DMS153 (cell line): Measurements from ENCODE around the gene ZNF235.
"Not testable (repeated sequence)": the region's sequence is repeated elsewhere in the genome, so short reads cannot be mapped to it uniquely, and the experiment has no call there.

Experiments used
- DNase-seq: peaks from one replicate; lab custom pipeline; 2025; lab: John Stamatoyannopoulos, UW

Gene ZNF235

DNA sequence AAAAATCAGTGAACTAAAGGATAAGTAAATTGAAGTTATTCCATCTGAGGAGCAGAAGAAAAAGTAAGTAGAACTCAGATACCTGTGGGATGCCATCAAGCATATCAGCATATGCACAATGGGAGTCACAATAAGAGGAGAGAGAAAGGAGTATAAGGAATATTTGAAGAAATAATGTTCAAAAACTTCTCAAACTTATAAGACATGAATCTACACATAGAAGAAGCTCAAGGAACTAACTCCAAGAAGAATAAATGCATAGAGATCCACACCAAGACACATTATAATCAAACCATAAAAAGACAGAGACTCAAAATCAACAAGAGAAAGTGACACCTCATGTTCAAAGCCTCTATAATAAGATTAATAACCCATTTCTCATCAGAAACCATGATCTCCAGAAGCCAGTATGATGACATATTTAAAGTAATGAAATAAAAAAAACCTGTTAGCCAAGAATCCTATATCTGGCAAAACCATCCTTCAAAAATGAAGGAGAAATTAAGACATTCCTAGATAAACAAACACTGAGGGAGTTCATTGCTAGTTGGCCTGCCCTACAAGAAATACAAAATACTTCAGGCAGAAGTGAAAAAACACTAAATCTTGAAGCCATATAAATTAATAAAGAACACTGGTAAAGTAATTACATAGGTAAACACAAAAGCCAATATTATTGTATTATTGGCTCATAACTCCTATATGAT is 49.0 kb downstream of the ZNF235 start:
- no peak for DNase-seq

- no peak for DNase-seq
Measured at GRCh38 chr19:44254496-44254895, 50.3 kb downstream of the ZNF235 start.

GRCh38 chr19:44253392-44253791 is 51.4 kb downstream of the ZNF235 start:
- not testable (repeated sequence) for DNase-seq

DNA sequence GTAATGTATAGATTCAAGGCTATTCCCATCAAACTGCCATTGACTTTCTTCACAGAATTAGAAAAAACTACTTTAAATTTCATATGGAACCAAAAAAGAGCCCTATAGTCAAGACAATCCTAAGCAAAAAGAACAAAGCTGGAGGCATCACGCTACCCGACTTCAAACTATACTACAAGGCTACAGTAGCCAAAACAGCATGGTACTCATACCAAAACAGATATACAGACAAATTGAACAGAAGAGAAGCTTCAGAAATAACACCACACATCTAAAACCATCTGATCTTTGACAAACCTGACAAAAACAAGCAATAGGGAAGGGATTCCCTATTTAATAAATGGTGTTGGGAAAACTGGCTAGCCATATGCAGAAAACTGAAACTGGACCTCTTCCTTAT is 52.5 kb downstream of the ZNF235 start:
- not testable (repeated sequence) for DNase-seq

DNA sequence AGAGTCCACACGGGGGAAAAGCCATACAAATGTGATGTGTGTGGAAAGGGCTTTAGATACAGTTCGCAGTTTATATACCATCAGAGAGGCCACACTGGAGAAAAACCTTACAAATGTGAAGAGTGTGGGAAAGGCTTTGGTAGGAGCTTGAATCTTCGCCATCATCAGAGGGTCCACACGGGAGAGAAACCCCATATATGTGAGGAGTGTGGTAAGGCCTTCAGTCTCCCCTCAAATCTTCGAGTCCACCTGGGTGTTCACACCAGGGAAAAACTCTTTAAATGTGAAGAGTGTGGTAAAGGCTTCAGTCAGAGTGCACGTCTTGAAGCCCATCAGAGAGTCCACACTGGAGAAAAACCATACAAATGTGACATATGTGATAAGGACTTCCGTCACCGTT is 68.4 kb downstream of the ZNF235 start:
- no peak for DNase-seq
